GM18951 (cell line): Measurements from ENCODE around the gene RBPJL.

Experiments
- POLR2A ChIP-seq: IDR thresholded peaks from 4 replicates; pipeline ENCODE4 v1.6.1; 2011; ENCODE audit warnings: mild to moderate bottlenecking; ENCODE audit not compliant: insufficient read length, insufficient read depth; ENCODE audit errors: extremely low read depth
- in situ Hi-C: fragments of 300-500 bp; cut with MboI; formaldehyde crosslinking; loops from one replicate; pipeline ENCODE4 v1.12.0; 2022; ENCODE audit warnings: low sequenced_read_pairs, mixed read lengths, inconsistent platforms; ENCODE audit not compliant: unreplicated experiment

Gene RBPJL, protein sequence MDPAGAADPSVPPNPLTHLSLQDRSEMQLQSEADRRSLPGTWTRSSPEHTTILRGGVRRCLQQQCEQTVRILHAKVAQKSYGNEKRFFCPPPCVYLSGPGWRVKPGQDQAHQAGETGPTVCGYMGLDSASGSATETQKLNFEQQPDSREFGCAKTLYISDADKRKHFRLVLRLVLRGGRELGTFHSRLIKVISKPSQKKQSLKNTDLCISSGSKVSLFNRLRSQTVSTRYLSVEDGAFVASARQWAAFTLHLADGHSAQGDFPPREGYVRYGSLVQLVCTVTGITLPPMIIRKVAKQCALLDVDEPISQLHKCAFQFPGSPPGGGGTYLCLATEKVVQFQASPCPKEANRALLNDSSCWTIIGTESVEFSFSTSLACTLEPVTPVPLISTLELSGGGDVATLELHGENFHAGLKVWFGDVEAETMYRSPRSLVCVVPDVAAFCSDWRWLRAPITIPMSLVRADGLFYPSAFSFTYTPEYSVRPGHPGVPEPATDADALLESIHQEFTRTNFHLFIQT

DNA sequence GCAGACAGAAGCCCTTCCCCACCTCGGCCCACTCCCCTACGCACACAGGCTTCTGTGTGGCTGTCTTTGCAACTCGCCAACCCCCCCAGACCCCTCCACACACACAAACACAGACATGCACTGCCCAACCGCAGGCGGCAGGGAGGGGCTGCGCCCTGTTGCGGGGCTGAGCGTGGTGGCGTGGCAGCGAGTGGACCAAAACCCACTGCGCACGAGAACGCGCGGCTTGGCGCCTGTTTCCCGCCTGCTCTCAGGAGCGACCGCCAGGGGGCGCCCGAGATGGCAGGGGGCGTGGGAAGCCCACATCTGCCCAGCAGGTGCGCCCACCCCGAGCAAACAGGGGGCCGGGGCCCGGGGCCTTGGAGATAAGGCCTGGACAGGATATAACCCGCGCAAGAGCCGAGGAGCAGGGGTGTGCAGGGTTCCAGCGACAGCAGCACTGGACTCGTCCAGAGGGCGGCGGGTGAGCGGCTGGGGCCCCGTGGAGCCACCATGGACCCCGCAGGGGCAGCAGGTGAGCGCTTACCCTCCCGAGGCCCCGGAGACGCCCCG is at the start of gene RBPJL:
Gene RBPJL (plus strand): TSS at position 410 of the 552 bp plus-strand sequence. CDS start 83 bp downstream, at position 493.
- in situ Hi-C loops: no loop called here
- TF ChIP-seq POLR2A: no peak

DNA sequence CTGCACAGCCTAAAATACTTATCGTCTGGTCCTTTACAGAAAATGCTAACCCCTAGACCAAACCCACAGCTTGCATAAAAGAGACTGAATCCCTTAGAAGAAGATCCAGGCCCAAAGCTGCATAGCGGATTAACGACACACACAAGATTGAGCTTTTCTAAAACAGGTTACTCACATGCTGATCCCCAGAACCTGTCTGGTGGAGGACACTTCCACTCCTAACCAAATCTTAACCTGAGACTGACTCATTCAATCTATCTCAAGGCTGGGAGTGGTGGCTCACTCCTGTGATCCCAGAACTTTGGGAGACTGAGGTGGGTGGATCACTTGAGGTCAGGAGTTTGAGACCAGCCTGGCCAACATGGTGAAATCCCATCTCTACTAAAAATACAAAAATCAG is 49.5 kb upstream of the RBPJL start:
- no peak for TF ChIP-seq POLR2A
- in situ Hi-C loops: no loop called here

DNA sequence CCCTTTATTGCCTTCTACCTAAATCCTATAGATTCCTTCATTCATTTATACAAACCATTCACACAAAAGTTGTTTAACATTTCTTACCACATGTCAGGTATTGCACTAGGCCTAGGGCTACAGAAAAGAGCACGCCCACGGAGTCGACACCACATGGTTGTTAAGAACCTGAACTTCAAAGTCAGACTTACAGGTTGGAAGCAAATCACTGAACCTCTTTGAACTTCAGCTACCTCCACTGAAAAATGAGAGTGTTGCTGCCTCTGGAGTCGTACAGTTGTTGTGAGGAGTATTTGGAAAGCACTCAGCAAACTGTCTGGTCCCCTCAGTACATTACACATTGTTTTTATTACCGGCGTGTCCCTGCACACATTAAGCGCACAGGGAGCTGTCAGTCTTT is 48.9 kb upstream of the RBPJL start:
- TF ChIP-seq POLR2A: no peak
- in situ Hi-C loops: no loop called here

DNA sequence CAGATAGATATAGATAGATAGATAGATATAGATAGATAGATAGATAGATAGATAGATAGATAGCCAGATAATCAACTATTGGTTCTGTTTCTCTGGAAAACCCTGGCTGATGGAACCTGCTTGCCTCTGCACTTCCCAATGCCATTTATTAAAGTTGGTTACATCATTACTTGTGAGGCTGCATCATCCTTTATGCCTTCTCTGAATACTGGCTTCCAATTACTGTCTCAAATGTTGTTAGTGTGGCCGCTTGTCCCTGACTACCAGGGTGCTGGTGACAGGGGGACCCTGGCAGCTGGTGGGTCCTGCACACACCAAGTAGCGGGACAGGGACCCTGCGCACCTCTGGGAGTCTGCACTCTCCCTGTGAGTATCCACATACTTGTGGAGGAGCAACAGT is 48.4 kb upstream of the RBPJL start:
- in situ Hi-C loops: no loop called here
- no peak for TF ChIP-seq POLR2A

DNA sequence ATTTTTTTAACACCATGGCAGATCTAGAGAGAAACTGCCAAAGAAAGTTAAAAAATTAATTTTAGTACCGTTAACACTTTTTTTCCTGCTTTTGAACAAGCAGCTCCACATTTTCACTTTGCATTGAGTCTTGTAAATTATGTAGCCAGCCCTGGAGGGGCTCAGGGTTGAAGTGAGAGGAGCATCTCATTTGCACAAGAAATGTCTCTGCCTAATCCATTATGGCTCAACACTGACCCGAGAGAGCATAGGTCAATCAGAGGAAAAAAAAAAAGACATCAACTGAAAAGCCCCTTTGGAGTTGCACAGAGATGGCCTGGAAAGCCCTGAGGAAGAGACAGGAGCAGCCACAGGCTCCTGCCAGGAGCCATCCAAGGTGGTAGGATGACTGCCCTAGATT is 48.0 kb upstream of the RBPJL start:
- no peak for TF ChIP-seq POLR2A
- in situ Hi-C loops: no loop called here

DNA sequence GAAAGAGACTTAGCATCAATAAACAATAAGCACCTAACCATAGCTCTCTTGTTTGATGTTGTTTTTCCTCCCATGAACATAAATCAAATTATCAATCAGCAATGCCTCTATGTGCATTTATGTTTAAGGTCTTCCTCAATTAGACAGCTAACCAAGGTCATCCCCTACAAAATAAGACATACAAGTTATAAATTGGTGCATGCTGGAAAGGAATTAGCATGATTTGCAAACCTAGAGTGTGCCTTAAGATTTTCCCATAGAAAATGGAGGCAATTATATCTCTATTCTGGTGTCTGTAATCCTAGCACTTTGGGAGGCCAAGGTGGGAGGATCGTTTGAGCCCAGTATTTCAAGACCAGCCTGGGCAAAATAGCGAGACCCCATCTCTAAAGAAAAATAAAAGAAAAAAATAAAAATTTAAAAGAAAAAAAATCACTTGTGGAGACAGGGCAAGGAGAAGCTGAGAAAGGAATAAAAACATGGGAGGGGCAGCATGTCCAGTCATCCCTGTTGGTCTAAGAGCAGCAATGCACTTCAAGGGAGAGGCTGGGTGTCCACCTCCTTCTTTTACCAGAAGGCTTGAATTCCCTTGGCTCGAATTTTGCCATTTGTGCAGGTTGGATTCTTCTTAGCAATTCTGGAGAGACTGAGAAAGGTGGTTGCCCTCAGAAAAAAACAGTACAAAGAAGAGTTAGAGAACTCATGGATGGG is 42.9 kb upstream of the RBPJL start:
- in situ Hi-C loops: no loop called here
- no peak for TF ChIP-seq POLR2A

DNA sequence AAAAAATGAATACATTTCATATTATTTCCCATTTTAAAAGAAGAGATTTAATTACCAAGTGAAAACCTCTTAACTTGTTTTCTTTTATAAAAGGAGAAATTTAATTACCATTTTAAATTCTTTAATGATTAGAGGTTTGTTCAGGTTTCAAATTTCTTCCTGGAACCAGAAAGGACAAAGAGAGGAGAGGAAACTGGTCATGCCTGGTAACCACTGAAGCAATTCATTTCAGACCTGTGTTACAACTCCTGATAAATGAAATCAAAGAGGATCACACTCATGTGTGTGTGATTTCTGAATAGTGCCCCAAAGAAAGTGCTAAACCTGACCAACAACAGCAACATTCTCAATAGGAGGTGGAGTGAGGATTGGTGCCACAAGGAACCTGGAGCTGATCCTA is 39.7 kb upstream of the RBPJL start:
- TF ChIP-seq POLR2A: no peak
- in situ Hi-C loops: no loop called here

DNA sequence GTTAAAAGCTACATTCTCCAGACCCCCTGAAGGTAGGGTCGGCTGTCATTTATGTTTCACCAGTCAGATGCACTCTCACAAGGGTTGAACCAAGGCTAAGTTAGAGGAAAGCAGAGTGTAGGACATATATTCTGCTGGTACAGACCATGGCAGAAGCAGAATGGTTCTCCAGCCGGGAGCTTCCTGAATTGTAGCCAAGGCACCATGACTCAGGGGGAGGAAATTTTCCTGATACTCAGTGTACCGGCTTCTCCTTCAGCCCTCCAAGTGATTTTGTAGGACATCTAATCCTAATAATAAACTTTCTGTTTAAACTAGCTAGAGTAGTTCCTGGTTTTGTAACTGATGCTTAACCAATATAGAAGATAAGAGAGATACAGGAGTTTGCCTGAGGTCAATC is 38.1 kb upstream of the RBPJL start:
- TF ChIP-seq POLR2A: no peak
- in situ Hi-C loops: no loop called here

DNA sequence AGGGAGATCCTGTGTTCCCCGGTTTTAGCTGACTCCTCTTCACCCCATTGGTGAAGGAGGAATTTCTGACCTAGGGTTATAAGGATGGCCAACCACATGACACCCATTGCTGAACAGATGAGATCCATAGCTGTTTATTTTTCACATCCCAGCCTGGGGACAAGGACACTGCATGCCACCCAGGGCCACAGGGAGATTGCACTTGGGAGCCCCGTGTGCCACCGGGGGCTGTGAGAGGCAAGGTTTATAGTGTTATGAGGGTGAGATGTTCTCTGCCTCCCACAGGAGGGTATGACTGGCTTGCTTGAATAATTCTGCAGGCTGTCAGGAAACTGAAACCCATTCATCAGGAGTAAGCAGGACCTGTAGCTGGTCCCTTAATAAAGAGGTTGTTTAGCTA is 37.6 kb upstream of the RBPJL start:
- in situ Hi-C loops: no loop called here
- no peak for TF ChIP-seq POLR2A

DNA sequence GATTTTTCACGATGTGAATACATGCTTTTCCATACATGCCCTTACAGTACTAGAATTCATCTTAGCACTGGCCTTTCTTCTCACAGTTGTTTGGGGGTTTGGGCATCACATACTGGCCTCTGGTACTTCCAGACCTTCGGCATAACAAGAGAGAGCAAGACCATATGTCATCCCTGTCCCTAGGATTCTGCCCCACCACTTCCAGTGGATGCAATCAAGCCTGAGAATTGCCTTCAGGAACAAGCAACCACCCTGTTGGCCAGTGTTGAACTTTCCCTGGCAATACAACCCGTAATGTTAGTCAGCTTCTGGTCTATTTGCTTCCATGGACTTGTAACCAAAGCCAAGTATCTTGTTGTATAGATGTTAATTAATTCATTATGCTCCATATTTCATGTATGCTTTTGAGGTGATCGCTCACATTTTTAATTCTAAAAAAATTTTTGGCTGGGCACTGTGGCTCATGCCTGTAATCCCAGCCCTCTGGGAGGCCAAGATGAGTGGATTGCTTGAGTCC is 36.8 kb upstream of the RBPJL start:
- in situ Hi-C loops: no loop called here
- TF ChIP-seq POLR2A: no peak

DNA sequence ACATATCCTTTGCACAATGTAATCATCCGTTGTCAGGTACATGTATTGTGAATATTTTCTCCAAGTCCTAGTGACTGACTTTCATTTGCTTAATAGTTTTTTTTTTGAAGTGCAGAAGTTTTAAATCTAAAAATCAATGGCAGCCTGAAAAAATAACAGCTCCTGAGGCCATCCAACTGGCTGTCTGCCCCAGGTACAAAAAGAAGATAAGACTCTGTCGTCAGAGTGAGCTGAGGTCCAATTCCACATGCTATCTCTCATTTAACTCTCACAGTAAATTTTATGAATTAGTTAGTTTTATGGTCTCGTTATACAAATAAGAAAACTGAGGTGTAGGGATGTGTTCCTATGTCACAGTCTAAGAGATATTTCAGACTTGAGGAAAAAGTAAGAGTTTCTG is 31.3 kb upstream of the RBPJL start:
- TF ChIP-seq POLR2A: no peak
- in situ Hi-C loops: no loop called here

DNA sequence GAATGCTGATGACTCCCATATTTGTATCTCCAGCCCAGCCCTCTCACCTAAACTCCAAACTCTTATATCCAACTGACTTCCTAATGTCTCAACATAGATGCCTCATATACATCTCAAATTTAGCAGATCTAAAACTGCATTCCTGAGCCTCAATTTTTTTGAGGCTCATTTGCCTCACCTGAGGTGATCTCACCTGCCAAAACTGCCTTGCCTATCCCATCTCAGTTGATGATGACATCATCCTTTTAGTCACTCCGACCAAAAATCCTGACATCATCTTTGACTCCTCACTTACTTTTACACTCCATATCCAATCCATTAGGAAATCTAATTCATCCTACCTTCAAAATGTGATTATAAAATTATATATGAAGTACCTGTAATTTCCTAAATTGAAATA is 26.6 kb upstream of the RBPJL start:
- in situ Hi-C loops: no loop called here
- no peak for TF ChIP-seq POLR2A

DNA sequence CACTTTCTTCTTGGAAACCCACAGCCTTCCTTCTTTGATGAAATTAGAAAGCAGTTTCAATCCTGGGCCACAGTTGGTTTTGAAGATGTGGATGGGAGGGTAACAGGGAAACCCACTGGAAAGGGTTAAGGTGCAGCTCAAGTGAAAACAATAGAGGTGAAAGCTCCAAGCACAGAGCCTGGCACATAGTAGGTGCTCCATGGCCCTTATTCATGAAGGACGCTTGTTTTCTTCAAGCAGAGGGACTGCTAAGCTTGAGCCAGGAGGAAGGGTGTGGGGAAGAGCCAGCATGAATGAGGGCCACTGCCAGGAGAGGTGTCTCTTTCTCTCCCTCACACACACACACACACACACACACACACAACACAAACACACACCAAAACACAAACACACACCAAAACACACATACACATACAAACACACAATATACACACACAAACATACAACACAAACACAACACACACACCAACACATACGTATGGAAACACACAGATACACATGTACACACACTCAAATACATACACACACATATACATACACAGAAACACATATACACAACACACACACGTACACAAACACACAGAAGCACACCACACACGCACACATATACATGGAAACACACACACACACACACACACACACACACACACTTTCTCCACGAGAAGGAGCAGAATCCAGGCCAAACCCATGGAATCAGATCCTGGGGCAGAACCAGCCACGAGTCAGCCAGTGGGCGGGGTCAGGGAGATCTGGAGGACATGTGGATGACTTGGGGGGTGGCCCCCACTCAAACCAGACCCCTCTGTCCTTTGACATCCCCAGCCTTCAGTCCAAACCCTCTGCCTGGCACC is 23.7 kb upstream of the RBPJL start:
- no peak for TF ChIP-seq POLR2A
- in situ Hi-C loops: no loop called here

DNA sequence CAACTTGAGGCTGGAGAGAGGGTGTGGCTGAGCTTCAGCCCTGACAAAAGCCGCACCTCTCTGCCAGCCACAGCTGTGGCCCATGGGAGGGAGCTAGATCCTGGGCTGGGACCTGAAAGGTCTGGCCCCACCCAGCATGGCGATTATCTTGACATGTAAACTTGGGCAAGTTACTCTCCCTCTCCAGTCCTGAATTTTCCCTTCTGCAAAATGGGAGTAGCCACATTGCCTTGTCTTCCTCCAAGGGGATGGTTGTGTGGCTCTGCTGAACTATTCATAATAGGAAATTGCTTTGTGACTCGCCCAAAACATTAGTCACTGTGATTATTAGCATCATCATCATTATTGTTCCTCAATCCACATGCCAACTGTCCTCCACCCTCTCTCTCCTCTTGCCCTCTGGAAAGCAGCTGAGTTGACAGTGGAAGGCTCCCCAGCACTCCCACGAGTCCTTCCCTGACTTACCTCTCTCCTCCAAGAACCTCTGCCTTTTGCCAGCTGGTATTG is 23.0 kb upstream of the RBPJL start:
- in situ Hi-C loops: no loop called here
- TF ChIP-seq POLR2A: no peak
